Measurements from ENCODE around the gene CCDC148. TPM values are rescaled to one million over a fixed set of nuclear protein-coding genes. Genes with fewer than 3 reads are reported as not detected.

CCDC148 gene
- total and polyA plus RNA-seq, 2 experiments from 2014 or later = 1.2 to 1.8 TPM

DNA sequence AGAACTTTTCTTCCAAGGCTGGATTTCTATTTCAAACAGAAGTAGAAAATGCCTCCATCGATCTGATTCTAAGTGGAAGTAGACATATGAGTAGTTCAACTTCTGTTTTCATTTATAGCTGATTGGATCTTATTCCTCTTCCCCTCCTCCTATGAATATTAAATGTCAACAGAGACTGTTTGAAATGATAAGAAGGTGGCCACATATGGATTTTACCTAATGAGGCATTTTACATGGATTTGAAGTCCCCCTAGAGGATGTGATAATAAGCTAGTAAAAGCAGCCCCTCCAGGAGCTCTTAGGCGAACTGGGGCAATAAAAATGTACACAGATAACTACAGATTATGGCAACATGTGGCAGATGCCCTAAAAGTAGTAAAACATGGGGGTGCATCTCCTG, 283.8 kb downstream of the CCDC148 start (continued):
- TF ChIP-seq EZH2phosphoT487 (IDR thresholded peaks at IDR 0.05; ENCODE audit: unreplicated experiment) (no peak), ZNF114 (CRISPR knock-in tag; IDR thresholded peaks at IDR 0.05) (no peak), JUNB (IDR thresholded peaks at IDR 0.05; ENCODE audit: unreplicated experiment) (no peak), ZNF331 (CRISPR knock-in tag; IDR thresholded peaks at IDR 0.05; ENCODE audit: low read depth) (no peak), POLR2AphosphoS5 (IDR thresholded peaks at IDR 0.05; ENCODE audit: low read depth) (no peak)
- TF ChIP-seq, protein P1, sequence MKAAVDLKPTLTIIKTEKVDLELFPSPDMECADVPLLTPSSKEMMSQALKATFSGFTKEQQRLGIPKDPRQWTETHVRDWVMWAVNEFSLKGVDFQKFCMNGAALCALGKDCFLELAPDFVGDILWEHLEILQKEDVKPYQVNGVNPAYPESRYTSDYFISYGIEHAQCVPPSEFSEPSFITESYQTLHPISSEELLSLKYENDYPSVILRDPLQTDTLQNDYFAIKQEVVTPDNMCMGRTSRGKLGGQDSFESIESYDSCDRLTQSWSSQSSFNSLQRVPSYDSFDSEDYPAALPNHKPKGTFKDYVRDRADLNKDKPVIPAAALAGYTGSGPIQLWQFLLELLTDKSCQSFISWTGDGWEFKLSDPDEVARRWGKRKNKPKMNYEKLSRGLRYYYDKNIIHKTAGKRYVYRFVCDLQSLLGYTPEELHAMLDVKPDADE (IDR thresholded peaks at IDR 0.05) = no peak
- TF ChIP-seq, protein P2, sequence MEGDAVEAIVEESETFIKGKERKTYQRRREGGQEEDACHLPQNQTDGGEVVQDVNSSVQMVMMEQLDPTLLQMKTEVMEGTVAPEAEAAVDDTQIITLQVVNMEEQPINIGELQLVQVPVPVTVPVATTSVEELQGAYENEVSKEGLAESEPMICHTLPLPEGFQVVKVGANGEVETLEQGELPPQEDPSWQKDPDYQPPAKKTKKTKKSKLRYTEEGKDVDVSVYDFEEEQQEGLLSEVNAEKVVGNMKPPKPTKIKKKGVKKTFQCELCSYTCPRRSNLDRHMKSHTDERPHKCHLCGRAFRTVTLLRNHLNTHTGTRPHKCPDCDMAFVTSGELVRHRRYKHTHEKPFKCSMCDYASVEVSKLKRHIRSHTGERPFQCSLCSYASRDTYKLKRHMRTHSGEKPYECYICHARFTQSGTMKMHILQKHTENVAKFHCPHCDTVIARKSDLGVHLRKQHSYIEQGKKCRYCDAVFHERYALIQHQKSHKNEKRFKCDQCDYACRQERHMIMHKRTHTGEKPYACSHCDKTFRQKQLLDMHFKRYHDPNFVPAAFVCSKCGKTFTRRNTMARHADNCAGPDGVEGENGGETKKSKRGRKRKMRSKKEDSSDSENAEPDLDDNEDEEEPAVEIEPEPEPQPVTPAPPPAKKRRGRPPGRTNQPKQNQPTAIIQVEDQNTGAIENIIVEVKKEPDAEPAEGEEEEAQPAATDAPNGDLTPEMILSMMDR (conservative IDR thresholded peaks at IDR 0.05; ENCODE audit: low read depth in 2 of 2) = no peak

DNA sequence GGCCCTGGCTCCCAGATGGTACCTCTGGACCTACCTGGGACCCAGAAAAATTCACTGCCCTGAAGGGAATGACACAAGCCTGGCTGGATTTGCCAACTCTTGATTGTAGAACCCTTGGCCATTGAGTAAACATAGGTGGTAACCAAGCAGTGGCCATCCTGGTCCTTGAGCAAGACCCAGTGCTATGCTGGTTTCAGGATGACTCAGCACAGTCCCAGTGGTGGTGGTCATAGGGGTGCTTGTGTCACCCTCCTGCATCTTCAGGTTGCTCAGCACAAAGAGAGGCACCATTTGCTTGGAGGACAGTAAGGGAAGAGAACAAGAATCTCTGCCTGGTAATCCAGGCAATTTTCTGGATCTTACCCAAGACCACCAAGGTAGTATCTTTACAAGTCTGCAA, 302.0 kb downstream of the CCDC148 start:
- no peak overlapping the region for H3K27ac Mint-ChIP-seq
- H3K4me1 Mint-ChIP-seq = no peaks in the 10 kb centered on the region
- H3K27me3 Mint-ChIP-seq (ENCODE audit: insufficient read depth, low read depth, poor library complexity) = peaks cover 5% of the 10 kb centered on the region
- no peaks in the 10 kb centered on the region for H3K36me3 Mint-ChIP-seq (ENCODE audit: low read depth)
- Histone ChIP-seq H3K4me2 (no peak overlapping the region), H3K36me3 (ENCODE audit: insufficient read depth) (no peaks in the 10 kb centered on the region), H2AFZ (no peak overlapping the region), H4K20me1 (replicated peaks; ENCODE audit: insufficient read depth) (no peaks in the 10 kb centered on the region), H3K79me2 (replicated peaks; ENCODE audit: insufficient read depth) (no peaks in the 10 kb centered on the region), H3K4me3 (no peak overlapping the region), H3K27me3 (ENCODE audit: insufficient read depth) (no peaks in the 10 kb centered on the region), H3K27ac (ENCODE audit: low read depth) (no peak overlapping the region), H3K4me1 (ENCODE audit: insufficient read depth) (no peaks in the 10 kb centered on the region), H3F3A (replicated peaks; ENCODE audit: low read depth) (no peaks in the 10 kb centered on the region), H3K9me2 (ENCODE audit: insufficient read depth) (peaks cover 15% of the 10 kb centered on the region; the same call in 1 of the 2 replicates)
- TF ChIP-seq CREB1 (CRISPR knock-in tag; IDR thresholded peaks at IDR 0.05; ENCODE audit: low read depth) = no peak
- TF ChIP-seq, protein P1 (IDR thresholded peaks at IDR 0.05) = no peak
- no peak for TF ChIP-seq ZNF331 (CRISPR knock-in tag; IDR thresholded peaks at IDR 0.05; ENCODE audit: low read depth)
- TF ChIP-seq EZH2 (IDR thresholded peaks at IDR 0.05; ENCODE audit: low read depth, unreplicated experiment) = no peak
- TF ChIP-seq POLR2AphosphoS5 (IDR thresholded peaks at IDR 0.05; ENCODE audit: low read depth) = no peak
- no peak for TF ChIP-seq ZNF114 (CRISPR knock-in tag; IDR thresholded peaks at IDR 0.05)
- TF ChIP-seq NANOG (IDR thresholded peaks at IDR 0.05; ENCODE audit: borderline replicate concordance) = no peak
- TF ChIP-seq, protein P2 (conservative IDR thresholded peaks at IDR 0.05; ENCODE audit: low read depth in 2 of 2) = no peak
- TF ChIP-seq, protein P3, sequence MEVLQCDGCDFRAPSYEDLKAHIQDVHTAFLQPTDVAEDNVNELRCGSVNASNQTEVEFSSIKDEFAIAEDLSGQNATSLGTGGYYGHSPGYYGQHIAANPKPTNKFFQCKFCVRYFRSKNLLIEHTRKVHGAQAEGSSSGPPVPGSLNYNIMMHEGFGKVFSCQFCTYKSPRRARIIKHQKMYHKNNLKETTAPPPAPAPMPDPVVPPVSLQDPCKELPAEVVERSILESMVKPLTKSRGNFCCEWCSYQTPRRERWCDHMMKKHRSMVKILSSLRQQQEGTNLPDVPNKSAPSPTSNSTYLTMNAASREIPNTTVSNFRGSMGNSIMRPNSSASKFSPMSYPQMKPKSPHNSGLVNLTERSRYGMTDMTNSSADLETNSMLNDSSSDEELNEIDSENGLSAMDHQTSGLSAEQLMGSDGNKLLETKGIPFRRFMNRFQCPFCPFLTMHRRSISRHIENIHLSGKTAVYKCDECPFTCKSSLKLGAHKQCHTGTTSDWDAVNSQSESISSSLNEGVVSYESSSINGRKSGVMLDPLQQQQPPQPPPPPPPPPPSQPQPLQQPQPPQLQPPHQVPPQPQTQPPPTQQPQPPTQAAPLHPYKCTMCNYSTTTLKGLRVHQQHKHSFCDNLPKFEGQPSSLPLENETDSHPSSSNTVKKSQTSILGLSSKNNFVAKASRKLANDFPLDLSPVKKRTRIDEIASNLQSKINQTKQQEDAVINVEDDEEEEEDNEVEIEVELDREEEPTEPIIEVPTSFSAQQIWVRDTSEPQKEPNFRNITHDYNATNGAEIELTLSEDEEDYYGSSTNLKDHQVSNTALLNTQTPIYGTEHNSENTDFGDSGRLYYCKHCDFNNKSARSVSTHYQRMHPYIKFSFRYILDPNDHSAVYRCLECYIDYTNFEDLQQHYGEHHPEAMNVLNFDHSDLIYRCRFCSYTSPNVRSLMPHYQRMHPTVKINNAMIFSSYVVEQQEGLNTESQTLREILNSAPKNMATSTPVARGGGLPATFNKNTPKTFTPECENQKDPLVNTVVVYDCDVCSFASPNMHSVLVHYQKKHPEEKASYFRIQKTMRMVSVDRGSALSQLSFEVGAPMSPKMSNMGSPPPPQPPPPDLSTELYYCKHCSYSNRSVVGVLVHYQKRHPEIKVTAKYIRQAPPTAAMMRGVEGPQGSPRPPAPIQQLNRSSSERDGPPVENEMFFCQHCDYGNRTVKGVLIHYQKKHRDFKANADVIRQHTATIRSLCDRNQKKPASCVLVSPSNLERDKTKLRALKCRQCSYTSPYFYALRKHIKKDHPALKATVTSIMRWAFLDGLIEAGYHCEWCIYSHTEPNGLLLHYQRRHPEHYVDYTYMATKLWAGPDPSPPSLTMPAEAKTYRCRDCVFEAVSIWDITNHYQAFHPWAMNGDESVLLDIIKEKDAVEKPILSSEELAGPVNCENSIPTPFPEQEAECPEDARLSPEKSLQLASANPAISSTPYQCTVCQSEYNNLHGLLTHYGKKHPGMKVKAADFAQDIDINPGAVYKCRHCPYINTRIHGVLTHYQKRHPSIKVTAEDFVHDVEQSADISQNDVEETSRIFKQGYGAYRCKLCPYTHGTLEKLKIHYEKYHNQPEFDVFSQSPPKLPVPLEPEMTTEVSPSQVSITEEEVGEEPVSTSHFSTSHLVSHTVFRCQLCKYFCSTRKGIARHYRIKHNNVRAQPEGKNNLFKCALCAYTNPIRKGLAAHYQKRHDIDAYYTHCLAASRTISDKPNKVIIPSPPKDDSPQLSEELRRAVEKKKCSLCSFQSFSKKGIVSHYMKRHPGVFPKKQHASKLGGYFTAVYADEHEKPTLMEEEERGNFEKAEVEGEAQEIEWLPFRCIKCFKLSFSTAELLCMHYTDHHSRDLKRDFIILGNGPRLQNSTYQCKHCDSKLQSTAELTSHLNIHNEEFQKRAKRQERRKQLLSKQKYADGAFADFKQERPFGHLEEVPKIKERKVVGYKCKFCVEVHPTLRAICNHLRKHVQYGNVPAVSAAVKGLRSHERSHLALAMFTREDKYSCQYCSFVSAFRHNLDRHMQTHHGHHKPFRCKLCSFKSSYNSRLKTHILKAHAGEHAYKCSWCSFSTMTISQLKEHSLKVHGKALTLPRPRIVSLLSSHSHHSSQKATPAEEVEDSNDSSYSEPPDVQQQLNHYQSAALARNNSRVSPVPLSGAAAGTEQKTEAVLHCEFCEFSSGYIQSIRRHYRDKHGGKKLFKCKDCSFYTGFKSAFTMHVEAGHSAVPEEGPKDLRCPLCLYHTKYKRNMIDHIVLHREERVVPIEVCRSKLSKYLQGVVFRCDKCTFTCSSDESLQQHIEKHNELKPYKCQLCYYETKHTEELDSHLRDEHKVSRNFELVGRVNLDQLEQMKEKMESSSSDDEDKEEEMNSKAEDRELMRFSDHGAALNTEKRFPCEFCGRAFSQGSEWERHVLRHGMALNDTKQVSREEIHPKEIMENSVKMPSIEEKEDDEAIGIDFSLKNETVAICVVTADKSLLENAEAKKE (CRISPR knock-in tag; IDR thresholded peaks at IDR 0.05) = no peak
- no peak for TF ChIP-seq EZH2phosphoT487 (IDR thresholded peaks at IDR 0.05; ENCODE audit: unreplicated experiment)
- TF ChIP-seq JUNB (IDR thresholded peaks at IDR 0.05; ENCODE audit: unreplicated experiment) = no peak
- ATAC-seq (no peak), DNase-seq (ENCODE audit: low spot score) (no peak)
- no peaks in the 10 kb centered on the region; the same call in 2 of the 3 replicates for H3K9me3 Mint-ChIP-seq
- H3K4me3 Mint-ChIP-seq = no peak overlapping the region

All from GM23338 (cell line).